ENCODE data around the gene CFDP1. TPM values are rescaled to one million over a fixed set of nuclear protein-coding genes. Genes with fewer than 3 reads are reported as not detected.

Gene CFDP1
- total RNA-seq, 1 experiment from 2014 or later, result 32.1 TPM

GRCh38 chr16:75329943-75330342, 103.4 kb downstream of the CFDP1 start:
- no peaks in the 10 kb centered on the region for H3K27me3 ChIP-seq (ENCODE audit: low read length)
- no peak overlapping the region for H3K9ac ChIP-seq (ENCODE audit: low read length)
- H3K4me1 ChIP-seq (ENCODE audit: insufficient read depth, low read length), result no peaks in the 10 kb centered on the region
- H3K27ac ChIP-seq (ENCODE audit: low read length), result no peak overlapping the region
- no peak overlapping the region for H3K4me3 ChIP-seq (ENCODE audit: low read length)
- ATAC-seq (no peak), DNase-seq (no peak)
- no peaks in the 10 kb centered on the region for H3K9me3 ChIP-seq (ENCODE audit: low read length)
- H3K79me2 ChIP-seq (ENCODE audit: low read length), result no peaks in the 10 kb centered on the region
- TF ChIP-seq EZH2 (IDR thresholded peaks at IDR 0.05; ENCODE audit: low read length, unreplicated experiment), result no peak
- no peak for TF ChIP-seq CTCF (conservative IDR thresholded peaks at IDR 0.05; ENCODE audit: low read depth, low read length)
- no peak for TF ChIP-seq EZH2phosphoT487 (IDR thresholded peaks at IDR 0.05; ENCODE audit: borderline replicate concordance, low read length)
- intact Hi-C loops (cut with micrococcal nuclease), result no loop called here
- H3K36me3 ChIP-seq (ENCODE audit: low read depth, low read length), result no peaks in the 10 kb centered on the region
- no peak overlapping the region for H2AFZ ChIP-seq (ENCODE audit: low read length)
- BruUV-seq (replicated peaks), result no TSS peak
- ChIA-PET CTCF (no interaction called here), POLR2A (ENCODE audit: unreplicated experiment) (no interaction called here)
- H3K4me2 ChIP-seq (ENCODE audit: low read length), result no peak overlapping the region
- no peaks in the 10 kb centered on the region for H4K20me1 ChIP-seq (ENCODE audit: low read length)
- H3F3A ChIP-seq (ENCODE audit: low read length, unreplicated experiment), result no peaks in the 10 kb centered on the region
- no peaks in the 10 kb centered on the region for H3K9me2 ChIP-seq (replicated peaks; ENCODE audit: low read length)

GRCh38 chr16:75326333-75326732, 107.0 kb downstream of the CFDP1 start:
- Histone ChIP-seq H3K79me2 (ENCODE audit: low read length) (no peaks in the 10 kb centered on the region), H2AFZ (ENCODE audit: low read length) (no peak overlapping the region), H4K20me1 (ENCODE audit: low read length) (no peaks in the 10 kb centered on the region), H3K9me3 (ENCODE audit: low read length) (no peaks in the 10 kb centered on the region), H3K27ac (ENCODE audit: low read length) (no peak overlapping the region), H3K36me3 (ENCODE audit: low read depth, low read length) (no peaks in the 10 kb centered on the region), H3K27me3 (ENCODE audit: low read length) (no peaks in the 10 kb centered on the region), H3F3A (ENCODE audit: low read length, unreplicated experiment) (no peaks in the 10 kb centered on the region), H3K4me3 (ENCODE audit: low read length) (no peak overlapping the region), H3K9me2 (replicated peaks; ENCODE audit: low read length) (no peaks in the 10 kb centered on the region), H3K4me2 (ENCODE audit: low read length) (no peak overlapping the region), H3K9ac (ENCODE audit: low read length) (no peak overlapping the region), H3K4me1 (ENCODE audit: insufficient read depth, low read length) (peaks cover 19% of the 10 kb centered on the region)
- intact Hi-C loops (cut with micrococcal nuclease), result no loop called here
- ATAC-seq (no peak), DNase-seq (no peak)
- no peak for TF ChIP-seq EZH2 (IDR thresholded peaks at IDR 0.05; ENCODE audit: low read length, unreplicated experiment)
- no peak for TF ChIP-seq EZH2phosphoT487 (IDR thresholded peaks at IDR 0.05; ENCODE audit: borderline replicate concordance, low read length)
- no peak for TF ChIP-seq CTCF (conservative IDR thresholded peaks at IDR 0.05; ENCODE audit: low read depth, low read length)
- ChIA-PET POLR2A (ENCODE audit: unreplicated experiment) (no interaction called here), CTCF (no interaction called here)
- BruUV-seq (replicated peaks), result no TSS peak

- H3K9ac ChIP-seq (ENCODE audit: low read length), result no peak overlapping the region
- no peak overlapping the region for H3K27ac ChIP-seq (ENCODE audit: low read length)
- no peaks in the 10 kb centered on the region for H3K9me3 ChIP-seq (ENCODE audit: low read length)
- ATAC-seq (no peak), DNase-seq (no peak)
- H4K20me1 ChIP-seq (ENCODE audit: low read length), result no peaks in the 10 kb centered on the region
- H3K9me2 ChIP-seq (replicated peaks; ENCODE audit: low read length), result no peaks in the 10 kb centered on the region
- intact Hi-C loops (cut with micrococcal nuclease), result no loop called here
- H3K4me1 ChIP-seq (ENCODE audit: insufficient read depth, low read length), result peaks cover 33% of the 10 kb centered on the region
- no peak overlapping the region for H3K4me3 ChIP-seq (ENCODE audit: low read length)
- TF ChIP-seq CTCF (conservative IDR thresholded peaks at IDR 0.05; ENCODE audit: low read depth, low read length) (no peak), EZH2phosphoT487 (IDR thresholded peaks at IDR 0.05; ENCODE audit: borderline replicate concordance, low read length) (no peak), EZH2 (IDR thresholded peaks at IDR 0.05; ENCODE audit: low read length, unreplicated experiment) (no peak)
- no peaks in the 10 kb centered on the region for H3K27me3 ChIP-seq (ENCODE audit: low read length)
- no peaks in the 10 kb centered on the region for H3F3A ChIP-seq (ENCODE audit: low read length, unreplicated experiment)
- H2AFZ ChIP-seq (ENCODE audit: low read length), result no peak overlapping the region
- no TSS peak for BruUV-seq (replicated peaks)
- no peak overlapping the region for H3K4me2 ChIP-seq (ENCODE audit: low read length)
- POLR2A ChIA-PET (ENCODE audit: unreplicated experiment), result no interaction called here
- no peaks in the 10 kb centered on the region for H3K36me3 ChIP-seq (ENCODE audit: low read depth, low read length)
- no peaks in the 10 kb centered on the region for H3K79me2 ChIP-seq (ENCODE audit: low read length)
- CTCF ChIA-PET, result no interaction called here
Measured at GRCh38 chr16:75323933-75324332, 109.4 kb downstream of the CFDP1 start.

Data from PC-3 (cell line).